ENCODE data around the gene LRIG1.

The LRIG1 gene

DNA sequence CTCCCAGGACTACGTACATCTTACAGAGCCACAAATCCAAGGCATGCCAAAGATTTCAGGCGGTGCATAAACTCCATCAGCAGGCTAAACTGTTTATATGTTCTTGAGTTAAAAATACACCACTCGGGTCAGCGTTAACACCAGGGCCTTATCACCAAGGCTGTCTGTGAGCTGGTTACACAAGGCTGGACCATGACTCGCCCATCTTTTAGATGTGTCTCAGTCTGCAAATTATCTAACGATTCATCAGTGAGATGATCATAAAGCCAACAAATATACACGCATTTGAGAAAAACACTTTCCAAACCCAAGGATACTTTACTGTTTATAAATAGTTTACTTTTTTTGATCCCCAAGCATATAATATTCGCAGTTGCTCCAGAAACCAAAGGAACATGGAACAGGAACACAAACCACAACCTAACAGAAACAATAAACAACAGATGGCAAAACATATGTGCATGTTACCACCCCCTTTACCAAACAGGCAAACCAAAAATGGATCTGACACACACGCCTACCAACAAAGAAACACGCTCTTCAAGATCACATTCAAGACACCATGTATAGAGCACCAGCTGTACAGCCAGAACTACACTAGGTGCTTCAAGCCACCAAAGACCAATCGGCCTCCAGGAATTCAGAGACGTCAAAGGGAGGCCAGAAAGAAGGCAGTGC is 15.4 kb downstream of the LRIG1 start:
- no peak for DNase-seq

DNA sequence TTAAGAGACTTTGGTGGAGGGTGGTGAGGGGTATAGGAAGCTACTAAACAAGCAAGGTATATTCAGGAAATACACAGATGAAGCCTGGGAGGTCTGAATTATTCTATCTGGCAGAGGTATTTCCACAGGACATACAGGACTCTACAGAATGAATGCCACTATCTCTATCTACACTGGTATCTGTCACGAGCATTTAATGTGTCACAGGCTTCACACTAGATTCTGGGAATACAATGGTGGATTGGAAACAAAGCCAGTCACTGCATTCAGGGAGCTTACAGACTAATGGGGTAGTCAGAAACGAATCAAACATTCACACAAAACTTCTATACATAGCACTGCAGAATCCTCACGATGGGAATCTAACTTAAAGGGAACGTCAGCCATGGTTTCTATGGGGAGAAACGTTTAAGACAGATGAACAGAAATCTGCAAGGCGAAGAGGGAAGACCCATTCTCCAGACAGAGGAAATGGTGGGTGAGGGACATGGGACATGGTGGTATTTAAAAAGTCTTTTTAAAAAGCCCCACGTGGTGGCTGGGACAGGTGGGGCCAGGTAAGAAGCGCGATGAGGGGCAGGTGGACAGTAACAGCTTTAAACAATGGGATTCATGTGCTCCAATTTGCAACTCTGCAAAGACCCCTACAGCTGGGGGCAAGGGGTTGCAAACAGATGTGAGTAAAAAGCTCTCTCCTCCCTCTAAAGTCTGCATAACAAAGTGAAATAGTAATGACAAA is 16.5 kb downstream of the LRIG1 start:
- no peak for DNase-seq

DNA sequence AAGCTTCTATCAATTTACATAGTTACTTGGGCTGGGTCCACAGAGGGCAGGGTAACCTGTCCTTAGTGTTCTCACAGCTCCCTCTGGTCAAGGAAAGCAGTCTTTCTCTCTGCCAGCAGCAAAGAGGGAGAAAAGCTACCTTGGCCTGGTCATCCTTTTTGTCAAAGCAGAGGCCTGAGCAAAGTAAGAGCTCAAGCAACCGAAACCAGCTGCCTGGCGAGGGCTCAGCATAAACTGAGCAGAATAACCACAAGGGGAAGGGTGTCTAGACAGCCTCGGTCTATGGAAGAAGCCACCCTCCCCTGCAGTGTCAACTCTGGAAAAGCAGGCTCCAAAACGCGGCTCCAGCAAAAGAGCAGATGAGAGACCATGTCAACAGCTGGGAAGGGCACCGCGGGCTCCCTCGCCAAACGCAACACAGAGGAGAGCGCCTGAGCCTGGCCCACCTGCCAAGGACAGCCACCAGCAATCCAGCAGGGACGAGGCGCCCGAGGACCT is 17.4 kb downstream of the LRIG1 start:
- no peak for DNase-seq

DNA sequence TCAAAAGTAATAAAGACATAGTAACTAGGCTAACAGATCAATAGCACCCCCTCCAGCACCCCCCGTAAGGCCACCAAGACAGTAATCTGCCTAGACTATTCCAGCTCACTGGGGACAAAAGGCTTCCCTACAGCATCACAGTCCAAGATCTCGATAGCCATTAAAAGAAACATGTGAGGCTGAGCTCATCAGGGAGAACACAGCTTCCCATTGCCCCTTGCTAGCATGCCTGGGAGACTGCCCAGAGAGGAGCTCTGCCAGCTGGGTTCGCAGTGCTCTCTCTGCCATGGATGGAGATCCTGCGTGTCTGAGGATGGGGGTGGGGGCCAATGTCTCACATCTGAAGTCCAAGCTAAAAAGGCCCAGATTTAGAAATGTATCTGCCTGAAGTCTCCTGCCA is 17.8 kb downstream of the LRIG1 start:
- DNase-seq: no peak

DNA sequence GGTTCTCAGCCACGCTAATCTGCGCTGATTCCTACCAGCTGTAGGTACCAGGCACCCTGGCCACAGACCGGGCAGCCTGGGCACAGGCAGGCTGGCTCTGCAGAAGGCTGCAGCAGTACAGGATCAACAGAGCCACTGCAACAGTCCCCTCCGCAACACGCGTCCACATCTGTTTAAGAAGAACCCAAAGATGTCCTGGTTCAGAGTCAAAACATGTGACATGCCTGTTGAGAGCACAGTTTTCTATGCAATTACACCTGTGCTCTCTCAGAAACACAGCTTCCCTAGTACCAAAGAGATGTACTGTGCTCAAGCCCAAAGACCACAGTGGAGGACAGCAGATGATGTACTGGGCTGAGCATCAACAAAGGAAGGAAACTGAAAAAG is 18.8 kb downstream of the LRIG1 start:
- DNase-seq: no peak

DNA sequence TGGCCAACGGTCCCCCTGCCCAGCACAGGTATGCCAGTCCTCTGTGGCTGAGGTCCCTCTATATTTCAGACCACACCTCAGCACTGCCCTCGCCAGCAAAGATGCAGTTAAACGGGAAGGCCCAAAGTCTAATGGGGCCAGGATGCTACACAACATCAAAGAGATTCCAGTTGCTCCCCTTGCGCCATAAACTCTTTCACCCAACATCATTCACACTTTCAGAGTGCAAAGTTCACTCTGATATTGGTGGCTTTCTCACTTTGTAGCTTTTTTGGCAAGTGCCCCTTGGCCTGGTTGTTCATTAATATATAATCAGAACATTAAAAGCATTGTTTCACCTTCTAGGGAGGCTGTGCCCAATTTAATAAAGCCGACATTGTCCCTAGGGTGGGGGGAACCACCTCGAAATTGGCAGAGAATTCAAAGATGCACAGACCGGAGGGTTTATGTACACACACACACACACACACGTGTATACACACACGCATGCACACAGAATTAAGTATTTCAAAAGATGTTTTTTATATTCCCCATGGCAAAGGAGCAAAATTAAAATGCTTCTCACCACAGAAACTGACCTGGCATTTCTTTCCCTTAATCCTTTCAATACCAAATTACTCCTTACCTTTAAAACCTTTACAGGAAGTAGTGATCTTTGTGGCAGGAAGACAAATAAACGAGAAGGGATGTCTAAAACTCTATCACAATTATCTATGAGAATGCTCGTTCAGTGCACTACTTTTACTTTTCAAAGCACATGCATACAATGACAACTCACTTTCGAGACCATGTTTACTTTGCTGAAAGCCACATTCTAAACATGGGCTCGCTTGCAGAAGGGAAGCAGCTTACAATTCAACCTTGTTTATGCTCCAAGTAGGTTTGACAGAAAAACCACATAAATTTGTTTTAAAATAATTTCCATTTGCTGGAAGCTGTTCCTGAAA is 19.5 kb downstream of the LRIG1 start:
- DNase-seq: no peak

DNA sequence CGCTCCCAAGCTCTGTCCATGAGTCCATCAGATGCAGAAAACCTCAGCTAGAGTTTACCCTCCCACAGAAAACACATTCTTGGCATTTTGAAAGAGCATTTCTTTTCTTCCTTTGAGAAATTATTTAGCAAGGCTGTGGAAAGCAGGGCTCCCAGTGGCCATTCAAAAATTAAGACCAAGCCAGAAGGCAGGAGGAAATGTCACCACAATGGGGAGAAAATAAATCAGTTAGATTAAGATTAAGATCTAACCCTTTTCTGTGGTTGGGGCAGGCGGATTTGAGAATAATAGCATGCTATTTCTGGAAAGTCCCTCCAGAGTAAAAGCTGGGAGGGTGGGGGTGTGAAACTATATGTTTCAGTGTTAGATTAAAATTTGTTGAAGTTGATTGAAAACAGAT is 20.2 kb downstream of the LRIG1 start:
- DNase-seq: no peak

DNA sequence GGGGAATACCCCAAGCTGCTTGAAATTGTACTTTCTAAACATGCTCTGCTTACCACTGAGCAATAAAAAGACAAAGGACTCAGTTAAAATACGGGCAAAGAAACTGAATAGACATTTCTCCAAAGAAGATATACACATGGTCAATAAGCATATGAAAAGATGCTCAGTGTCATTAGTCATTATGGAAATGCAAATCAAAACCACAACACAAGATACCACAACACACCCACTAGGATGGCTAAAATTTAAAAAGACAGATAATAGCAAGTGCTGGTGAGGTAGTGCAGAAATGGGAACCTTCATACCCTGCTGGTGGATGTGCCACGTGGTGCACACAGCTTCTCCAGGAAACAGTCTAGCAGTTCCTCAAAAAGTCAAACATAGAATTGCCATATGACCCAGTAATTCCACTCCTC is 21.3 kb downstream of the LRIG1 start:
- DNase-seq: no peak

DNA sequence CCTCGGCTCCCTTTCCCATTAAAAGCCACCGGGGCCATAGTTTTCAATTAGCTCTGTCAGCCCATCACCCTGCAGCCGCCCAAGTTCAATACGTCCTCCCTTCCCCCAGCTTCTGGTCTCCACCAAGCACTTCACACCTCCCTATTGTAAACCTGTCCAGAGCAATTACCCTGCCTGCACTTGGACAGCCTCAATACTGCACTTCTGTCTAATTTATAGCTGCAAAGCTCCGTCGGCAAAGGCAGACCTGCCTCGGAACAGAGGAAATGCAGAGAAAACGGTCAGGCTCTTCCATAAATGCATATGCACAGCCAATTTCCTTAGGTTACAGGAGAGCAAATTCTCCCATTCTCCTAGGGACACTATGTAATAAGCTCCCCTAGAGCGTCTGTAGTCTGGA is 21.9 kb downstream of the LRIG1 start:
- peak; percentile 71 for DNase-seq

DNA sequence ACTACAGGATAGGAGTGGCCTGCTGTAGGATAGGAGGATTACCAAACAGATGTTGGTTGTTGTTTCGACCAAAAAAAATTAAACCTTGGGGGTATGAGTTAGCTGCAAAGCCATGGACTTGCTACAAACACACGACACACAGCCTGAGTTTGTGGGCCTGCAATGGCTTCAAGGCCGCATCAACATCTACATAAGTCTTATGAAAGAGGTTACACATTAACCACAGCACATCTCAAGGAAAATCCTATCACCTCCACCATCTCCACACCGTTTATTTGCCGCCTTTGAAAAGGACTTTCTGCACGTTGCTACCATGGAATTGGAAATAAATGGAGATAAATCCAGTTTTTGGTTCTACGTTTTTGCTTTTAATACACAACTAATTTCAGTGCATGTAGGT is 23.0 kb downstream of the LRIG1 start:
- no peak for DNase-seq

DNA sequence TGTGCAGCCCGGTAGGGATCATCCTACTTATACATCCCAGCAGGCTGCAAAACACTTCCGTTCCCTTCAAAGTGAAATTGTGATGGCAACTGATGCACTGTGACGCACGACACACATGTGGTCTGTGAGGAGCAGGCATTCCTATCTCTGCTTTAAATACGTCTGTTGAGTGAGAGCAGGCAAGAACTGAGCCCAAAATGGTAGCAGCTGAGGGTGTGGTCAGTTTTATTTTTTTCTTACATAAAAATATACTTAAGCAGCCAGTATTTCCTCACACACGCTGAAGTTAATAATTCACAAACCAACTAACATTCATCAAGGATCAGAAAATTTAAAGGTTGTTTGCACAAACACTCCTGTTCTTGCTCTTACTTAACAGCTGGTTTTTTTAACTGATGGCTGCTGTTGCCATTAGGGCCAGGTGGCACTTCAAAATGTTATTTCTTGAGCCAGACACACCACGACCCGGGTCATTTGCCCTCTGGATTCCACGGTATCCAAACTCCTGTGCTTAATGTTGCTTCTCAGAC is 23.9 kb downstream of the LRIG1 start:
- DNase-seq: no peak

DNA sequence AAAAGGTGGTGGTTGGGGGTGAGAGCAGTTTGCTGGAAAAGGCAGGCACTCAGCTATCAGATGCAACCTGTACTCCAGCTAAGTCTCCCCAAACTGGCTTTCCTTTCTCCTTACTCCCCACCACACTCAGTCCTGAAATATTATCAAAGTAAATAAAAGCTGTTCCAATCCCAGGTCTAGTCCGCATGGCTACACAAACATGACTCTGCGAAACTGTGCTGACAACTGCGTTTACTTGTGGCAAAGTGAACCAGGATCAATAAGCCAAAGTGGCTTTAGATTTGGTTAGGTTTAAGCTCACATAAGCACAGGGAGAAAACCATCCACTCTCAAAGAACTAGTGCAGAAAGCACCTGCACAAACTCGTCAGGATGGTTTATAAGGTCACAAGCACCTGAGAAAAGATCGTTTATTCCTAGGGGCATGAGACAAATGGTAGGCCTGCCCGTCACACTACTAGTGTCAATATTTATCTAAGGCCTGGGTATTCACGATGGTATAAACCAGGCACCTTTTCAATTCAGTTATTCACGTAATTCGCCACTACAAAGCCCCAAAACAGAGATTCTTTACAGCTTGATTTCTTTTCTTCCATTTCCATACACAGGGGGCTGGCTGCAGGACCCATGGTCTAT is 25.3 kb downstream of the LRIG1 start:
- DNase-seq: peak; percentile 62

DNA sequence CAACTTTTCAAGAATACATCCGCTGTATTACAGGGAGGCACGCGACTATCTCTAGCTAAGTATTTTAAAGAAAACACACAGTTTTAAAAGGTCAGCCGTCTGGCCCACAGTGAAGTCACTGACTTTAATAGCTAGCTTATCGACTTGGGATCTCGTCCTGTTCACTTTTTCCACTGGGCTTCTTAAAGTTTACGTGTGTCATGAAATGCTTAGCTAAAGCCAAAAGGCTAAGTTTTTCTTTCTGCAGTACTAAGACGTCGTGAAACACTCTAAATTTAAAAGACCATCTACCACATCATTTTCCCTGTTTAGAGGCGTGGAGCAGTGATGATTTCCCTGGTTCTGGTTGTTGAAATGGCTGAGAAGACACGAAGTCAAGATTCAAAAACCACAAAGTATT is 27.1 kb downstream of the LRIG1 start:
- DNase-seq: no peak

DNA sequence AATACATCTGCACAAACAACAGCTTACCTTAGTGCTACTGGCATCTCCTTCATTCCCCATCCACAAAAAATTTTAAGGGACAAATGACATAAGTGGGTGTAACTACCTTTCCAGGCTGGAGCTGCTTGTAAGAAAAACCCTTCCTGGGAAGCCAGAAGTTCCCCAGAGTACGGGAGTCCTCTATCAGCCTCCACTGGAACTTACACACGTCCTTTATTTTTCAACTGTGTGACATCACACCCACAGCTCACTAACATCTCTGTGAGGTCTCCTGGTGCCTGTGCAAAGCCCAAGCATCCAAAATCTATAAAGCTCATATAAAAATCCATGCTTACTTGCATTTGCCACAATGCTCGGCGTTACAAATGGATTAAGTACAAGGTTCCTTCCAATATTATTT is 27.6 kb downstream of the LRIG1 start:
- DNase-seq: no peak

DNA sequence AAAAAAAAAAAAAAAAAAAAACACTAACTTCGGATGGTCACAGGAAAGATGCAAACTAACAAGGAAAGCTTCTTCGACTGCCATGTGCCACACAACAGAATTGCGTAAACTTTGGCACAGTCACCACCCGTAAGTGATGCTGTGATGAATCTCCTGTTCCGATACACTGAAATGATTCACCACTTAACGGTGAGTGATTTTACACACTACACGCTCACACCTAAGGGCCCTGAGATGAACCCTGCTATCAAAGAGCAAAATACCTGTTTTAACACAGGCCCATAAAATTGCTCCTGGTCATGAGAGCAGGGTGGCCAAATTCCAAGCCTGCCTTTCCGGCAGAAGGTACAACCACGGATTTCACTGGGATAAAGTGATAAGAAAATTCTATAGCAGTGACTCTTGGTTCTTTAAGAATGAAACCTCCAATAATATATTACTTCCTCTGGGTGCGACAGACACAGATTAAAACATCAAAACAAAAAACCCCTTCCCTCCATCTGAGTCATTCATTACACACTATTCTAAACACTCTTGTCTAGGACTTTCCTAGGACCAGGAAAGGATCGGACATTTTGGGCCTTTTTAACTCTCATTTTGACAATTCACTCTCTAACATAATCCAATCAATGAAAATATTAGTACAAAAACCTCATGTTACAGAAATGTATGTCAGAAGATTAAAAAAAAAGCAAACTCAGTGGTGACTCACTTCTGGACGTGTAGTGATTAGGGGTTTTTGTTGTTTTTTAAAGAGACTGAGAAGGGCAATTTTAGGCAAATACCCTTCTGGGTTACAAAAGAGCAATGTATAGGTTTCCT is 28.3 kb downstream of the LRIG1 start:
- no peak for DNase-seq

DNA sequence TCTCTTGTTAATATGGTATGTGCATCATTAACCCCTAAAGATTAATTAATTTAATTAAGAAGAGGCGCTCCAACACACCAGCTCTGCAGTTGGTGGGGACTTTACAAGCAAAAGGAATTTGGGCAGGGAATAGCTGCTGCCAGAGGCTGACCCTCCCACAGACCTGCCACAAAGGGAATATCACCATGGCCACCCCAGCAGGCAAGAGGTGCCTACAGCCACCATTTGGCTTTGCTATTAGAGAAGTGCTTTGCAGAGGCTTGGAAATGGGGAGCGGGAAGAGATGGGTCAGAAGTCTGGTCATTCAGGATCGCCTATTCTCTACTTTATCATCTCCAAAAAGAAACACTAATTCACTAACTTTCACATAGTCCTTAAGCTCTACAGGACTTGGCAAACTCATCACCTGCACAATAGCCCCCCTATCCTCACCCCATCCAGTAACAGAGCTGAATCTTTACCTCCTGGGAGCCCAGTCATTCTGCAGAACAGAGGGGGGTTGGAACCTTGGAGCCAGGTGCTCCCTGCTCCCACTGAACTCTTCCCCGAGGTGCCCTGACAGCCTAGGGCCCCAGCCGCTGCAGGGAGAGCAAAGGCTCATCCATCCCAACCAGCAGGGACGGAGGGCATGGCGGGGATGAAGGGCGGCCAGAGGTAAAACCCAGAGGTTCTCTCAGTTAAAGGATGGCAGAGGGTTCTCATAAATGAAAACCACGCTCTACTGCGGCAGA is 29.7 kb downstream of the LRIG1 start:
- no peak for DNase-seq

DNA sequence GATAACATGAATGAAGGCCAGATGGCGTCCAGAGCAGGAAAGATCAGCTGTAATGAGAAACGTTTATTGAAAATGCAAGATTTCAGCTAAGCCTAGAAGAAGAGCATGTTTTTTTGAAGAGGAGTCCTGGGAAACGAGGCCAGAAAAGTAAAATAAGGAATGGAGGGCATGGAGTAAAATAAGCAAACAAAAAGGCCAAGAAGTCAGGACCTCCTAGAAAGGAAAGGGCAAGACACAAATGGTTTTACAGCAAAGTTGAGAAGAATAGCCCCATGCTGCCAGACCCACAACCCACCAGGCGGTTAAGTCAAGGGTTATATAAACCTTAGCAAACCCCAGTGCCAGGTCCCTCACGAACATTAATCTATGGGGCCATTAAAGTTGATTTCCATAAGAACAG is 30.5 kb downstream of the LRIG1 start:
- DNase-seq: no peak

DNA sequence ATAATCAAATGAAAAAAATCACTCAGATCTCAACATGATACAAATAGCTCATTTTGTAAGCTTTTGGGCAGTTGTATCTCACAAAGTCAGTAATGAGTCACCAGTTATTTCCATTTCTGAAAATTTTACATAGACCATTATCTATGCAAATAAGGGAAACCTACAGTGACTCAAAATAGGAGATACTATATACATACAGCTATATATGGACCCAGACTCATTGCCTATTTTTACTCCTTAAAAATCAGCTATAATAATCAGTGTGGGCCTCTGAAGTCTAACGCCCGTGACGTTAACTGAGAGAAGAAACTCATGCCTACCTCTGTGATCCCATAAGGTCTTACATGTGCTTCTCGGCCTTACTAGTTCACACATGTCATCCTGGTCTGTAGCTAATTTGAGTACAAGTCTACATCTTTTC is 31.6 kb downstream of the LRIG1 start:
- DNase-seq: no peak

DNA sequence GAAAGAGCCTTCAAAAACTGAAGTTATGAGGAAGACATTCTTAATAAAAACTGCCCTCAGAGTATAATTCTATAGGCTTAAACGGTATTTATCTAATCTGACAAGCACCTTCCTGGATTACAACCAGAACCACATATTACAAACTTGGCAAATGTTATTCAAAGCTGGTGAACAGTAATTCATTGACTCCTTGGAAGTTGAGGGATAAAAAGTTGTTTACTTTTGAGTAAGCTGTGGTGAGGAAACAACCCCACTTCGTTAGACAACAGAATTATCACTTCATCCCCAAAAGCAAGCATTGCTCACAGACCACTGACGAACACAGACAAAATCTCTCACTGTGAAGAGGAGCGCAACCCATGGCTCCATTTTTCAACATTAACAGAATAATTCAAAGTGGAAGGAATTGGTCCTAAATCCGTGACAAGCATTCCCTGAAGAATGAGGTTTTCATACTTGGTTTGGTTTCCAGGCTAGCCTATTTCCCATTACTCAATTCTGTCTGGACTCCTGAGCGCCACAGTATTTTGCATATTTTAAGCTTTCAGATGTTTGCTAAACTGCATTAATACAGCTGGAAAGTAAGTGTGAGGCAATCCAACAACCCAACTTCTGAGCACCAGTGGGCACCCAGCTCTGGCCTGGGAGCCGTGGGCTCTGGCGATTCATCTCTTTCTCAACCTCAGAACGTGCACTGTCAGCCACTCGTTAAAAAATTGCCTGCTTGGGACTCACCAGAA is 32.7 kb downstream of the LRIG1 start:
- DNase-seq: no peak

DNA sequence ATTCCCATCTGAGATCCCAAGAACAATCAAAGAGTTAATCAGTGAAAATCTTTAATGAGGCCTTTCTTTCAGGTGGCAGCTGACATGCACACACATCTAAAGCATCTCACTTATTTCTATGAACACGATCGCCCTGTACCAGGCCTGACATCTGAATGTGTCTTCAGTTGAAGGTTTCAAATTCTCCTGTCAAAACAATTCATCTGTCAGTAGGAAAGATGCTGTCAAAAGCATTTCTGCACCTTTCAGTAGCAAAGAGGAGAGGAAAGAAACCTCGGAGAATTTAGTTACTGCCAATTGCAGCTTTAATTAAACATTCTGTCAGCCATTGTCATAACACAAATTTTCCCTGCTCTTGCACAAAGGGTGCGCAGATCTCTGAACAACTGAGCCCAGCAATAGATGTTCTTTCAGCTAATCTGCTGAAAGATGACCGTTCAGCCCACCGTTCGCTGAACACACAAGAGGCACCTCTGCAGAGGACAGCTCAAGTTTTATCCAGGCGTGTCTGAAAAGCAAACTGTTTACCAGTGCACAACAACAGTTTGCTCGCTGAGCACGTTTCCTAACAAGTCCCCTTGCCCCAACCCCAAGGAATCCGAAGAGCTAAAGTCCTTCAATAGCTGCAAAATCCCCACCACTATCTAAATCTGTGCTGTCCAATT is 34.1 kb downstream of the LRIG1 start:
- no peak for DNase-seq
